HL-60 (cell line): Measurements from ENCODE around the gene NUP62.
"Not testable (repeated sequence)": the region's sequence is repeated elsewhere in the genome, so short reads cannot be mapped to it uniquely, and the experiment has no call there.

ENCODE experiments used
- CTCF ChIP-seq: IDR thresholded peaks from one replicate; pipeline ENCODE4 v1.5.1; 2011; ENCODE audit warnings: low read length, control low read depth, inconsistent platforms; ENCODE audit not compliant: insufficient read depth
- GABPA ChIP-seq: IDR thresholded peaks from 2 replicates; pipeline ENCODE4 v1.6.1; 2012; ENCODE audit warnings: low read depth
- POLR2AphosphoS5 ChIP-seq: IDR thresholded peaks from 2 replicates; pipeline ENCODE4 v1.6.1; 2012; ENCODE audit warnings: low read depth
- REST ChIP-seq: IDR thresholded peaks from 2 replicates; pipeline ENCODE4 v1.6.1; 2012; ENCODE audit warnings: low read depth; ENCODE audit not compliant: insufficient replicate concordance
- SPI1 ChIP-seq: IDR thresholded peaks from 2 replicates; pipeline ENCODE4 v1.6.1; 2012; ENCODE audit warnings: low read depth, mild to moderate bottlenecking, borderline replicate concordance

- TF ChIP-seq CTCF, POLR2AphosphoS5, REST, GABPA, SPI1: not testable (repeated sequence)
Observed at GRCh38 chr19:49958596-49958995, 29.3 kb upstream of the NUP62 start.
